ENCODE measurements around the gene TBRG4. TPM values are rescaled to one million over a fixed set of nuclear protein-coding genes. Genes with fewer than 3 reads are reported as not detected.

Gene TBRG4
- total RNA-seq, 1 donor from 2014 or later = 49.8 TPM

- DNase-seq (ENCODE audit: low spot score) = peak; percentile 35
Measured at GRCh38 chr7:45075871-45076796, 35.4 kb downstream of the TBRG4 start.

- peak; percentile 67 for DNase-seq (ENCODE audit: low spot score)
Measured at GRCh38 chr7:45075355-45075644, 36.2 kb downstream of the TBRG4 start.

DNA sequence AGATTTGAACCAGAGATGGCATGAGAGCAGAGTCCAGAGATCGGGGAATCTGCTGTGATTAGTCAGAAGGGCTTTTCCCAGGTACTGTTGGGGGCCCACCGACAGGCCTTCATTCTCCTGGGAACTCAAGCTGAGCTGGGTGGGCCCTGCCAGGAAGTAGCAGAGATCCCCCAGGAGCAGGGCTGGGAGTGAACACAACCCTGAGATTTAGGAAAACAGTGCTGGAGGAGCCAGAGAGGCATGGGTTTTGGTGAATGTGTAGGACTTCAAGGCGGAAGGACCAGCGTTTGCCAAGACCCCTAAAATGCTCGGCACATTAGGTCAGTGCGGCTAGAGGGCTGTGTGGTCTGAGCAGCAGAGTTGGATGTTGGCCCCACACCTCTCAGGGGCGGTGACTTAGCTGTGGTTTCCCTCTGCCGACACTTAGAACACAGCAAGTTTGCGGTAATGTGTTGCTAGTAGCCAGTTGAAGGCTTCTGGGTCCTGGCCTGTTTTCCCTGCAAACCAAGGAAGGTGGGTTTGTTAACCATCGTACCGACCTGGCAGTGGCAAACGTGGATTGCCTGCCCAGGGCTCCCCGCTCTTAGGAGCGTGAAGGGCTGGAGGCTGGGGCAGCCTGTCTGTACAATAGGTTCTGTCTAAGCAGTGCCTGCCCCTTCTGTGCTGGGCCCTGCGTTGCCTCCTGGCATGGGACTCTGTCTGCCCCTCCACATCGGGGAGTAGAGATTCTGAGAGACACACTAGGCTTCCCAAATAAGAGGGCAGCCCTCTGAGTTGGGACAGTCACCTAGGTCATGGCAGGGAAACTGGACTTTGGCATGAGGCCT, 36.8 kb downstream of the TBRG4 start:
- peak; percentile 85 for DNase-seq (ENCODE audit: low spot score)

GRCh38 chr7:45073786-45074527, 37.5 kb downstream of the TBRG4 start:
- peak; percentile 75 for DNase-seq (ENCODE audit: low spot score)

DNA sequence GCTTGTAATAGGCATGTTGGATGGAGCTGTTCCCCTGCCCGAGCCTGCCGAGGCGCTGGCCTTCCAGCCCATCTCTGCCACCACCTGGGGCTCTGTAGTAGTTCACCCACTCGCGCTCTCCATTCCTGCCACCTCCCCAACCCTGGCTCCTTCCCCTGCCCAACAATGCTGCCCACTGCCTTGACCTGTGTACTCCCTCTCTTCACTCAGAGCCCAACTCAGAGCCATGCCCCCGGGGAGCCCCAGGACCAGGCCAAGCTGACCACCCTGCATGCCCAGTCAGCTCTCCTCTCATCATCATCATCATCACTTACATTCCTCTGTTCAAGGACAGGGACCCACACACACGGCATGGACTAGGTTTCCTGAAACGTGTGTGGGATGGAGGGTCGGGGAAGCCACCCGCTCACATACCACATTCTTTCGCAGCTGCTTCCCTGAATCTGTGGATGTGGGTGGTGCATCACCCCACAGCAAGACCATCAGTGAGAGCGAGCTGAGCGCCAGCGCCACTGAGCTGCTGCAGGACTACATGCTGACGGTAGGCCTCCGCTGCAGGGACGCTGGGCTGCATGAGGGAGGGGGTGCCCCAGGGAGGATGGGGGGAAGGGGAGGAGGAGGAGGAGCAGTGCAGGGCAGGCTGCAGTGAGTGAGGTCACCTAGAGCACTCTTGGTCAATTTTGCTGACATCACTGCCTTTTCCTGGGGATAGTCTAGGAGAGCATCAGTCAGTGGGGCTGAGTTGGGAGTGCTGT, 38.3 kb downstream of the TBRG4 start:
- DNase-seq (ENCODE audit: low spot score) = peak; percentile 79

GRCh38 chr7:45072131-45073030, 39.1 kb downstream of the TBRG4 start:
- DNase-seq (ENCODE audit: low spot score) = peak; percentile 72

GRCh38 chr7:45071528-45071927, 40.0 kb downstream of the TBRG4 start:
- DNase-seq (ENCODE audit: low spot score) = peak; percentile 30

DNA sequence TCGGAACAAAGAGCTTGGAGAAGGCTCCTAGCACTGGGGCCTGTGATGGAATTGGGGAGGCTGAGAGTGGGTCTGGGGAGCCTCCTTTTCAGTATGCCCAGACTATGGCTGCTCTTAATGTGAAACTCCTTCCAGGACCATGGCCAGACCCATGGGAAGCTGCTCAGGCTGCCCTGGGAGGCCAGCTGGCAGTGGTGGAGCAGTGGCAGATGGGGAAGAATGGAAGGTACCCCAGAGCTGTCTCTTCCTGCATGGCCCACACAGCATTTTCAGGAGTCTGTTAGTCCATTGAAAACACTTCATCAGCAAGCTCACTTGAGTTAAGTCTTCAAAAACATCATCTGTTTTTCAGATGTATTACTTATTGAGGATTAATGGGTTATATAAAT, 41.2 kb downstream of the TBRG4 start:
- peak; percentile 41 for DNase-seq (ENCODE audit: low spot score)

DNA sequence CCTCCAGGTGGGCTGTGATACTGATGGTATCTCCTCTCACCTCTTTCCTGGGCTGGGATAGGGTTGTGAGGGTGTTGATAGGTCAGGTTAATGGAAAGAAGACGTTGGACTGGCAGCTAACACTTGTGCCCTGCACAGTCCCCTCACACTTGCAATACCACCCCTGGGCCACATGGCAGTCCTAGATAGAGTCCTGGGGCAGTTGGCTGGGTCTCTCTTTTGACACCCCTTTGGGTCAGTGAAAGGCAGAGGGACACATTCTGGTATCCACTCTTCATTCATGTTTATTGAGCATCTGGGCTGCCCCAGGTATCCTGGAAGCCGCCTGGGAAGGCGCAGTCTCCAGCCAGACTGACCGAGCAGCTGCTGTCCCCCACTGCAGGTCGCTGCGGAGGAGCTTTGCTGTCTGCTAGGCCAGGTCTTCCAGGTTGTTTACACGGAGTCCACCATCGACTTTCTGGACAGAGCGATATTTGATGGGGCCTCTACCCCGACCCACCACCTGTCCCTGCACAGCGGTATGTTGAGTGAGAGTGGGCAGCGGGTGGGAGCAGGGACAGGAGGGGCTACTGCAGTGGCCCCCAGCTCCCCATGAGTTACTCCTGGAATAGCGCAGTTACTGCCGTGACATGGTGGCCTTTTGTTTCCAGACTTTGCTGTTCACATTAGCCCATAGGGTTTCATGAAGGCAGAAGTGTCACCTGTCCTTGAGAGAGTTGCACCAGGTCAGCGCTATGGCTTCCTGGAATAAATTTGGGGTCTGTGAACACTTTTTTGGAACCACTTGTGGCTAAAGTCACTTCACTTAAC, 41.8 kb downstream of the TBRG4 start:
- DNase-seq (ENCODE audit: low spot score) = peak; percentile 73

GRCh38 chr7:45068236-45069023, 43.1 kb downstream of the TBRG4 start:
- peak; percentile 60 for DNase-seq (ENCODE audit: low spot score)

- DNase-seq (ENCODE audit: low spot score) = peak; percentile 55
Measured at GRCh38 chr7:45067582-45067981, 43.9 kb downstream of the TBRG4 start.

- no peak for DNase-seq (ENCODE audit: low spot score)
Measured at GRCh38 chr7:45066409-45066808, 45.1 kb downstream of the TBRG4 start.

- no peak for DNase-seq (ENCODE audit: low spot score)
Measured at GRCh38 chr7:45065031-45065995, 46.2 kb downstream of the TBRG4 start.

DNA sequence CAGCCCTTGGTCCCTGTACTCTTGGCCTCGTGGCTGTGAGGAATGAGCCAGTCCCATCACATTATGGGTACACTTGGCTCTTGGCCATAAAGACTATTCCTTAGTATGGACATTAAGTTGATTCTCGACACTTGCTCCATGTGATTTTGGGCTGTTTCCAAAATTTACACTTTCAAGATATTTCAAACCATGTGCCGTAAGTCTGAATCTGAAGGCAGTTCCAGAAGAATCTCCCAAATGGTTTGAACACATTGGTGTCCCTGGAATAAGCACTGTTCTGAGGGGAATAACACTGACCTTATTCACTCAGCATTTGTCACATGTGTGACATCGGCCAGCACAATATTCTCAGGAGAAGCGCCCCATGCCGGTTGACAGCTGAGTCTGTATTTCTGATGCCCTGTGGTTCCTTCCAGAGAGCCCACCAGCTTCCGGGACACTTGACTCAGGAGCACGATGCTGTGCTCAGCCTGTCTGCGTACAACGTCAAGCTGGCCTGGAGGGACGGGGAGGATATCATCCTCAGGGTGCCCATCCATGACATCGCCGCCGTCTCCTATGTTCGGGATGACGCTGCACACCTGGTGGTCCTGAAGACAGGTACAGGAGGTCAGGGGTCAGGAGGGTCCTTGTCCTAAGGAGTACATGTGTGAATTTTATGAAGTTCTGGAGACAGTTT, 47.3 kb downstream of the TBRG4 start:
- no peak for DNase-seq (ENCODE audit: low spot score)

DNA sequence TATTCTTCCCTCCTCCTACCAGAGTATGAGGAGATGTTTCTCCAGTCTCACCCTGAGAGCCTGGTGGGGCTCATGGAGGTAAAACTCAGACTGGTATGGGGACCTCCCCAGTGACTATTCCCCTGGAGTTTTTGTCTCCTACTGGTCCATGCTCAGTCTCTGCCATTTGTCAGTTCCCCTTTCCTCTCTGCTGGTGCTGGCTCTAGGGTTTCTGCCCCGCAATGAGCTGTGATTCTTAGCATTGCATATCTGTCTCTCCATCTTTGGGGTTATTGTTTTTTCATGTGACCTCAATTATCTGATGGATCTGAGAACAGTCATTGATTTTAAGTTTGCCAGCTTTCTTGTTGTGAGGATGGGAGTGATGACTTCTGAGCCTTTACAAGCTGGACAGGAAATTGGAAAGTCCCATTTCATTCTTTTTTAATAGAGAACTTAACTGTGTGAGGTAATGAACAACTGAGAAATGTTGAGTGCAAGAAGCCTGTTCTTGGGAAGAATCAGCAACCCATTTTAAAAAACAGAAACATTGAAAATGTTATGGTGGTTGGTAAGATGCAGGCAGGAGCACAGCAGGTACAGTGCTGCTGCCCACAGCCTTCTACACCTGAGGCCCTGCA, 49.6 kb downstream of the TBRG4 start:
- no peak for DNase-seq (ENCODE audit: low spot score)

- no peak for DNase-seq (ENCODE audit: low spot score)
Measured at GRCh38 chr7:45061352-45061751, 50.1 kb downstream of the TBRG4 start.

Data from mesenteric fat pad (tissue), 1 donor.